Measurements from ENCODE around the gene LMCD1. TPM values are rescaled to one million over a fixed set of nuclear protein-coding genes. Genes with fewer than 3 reads are reported as not detected.
"Not testable (repeated sequence)": the region's sequence is repeated elsewhere in the genome, so short reads cannot be mapped to it uniquely, and the experiment has no call there.

The LMCD1 gene
- polyA plus RNA-seq, 1 experiment: 39.1 TPM

DNA sequence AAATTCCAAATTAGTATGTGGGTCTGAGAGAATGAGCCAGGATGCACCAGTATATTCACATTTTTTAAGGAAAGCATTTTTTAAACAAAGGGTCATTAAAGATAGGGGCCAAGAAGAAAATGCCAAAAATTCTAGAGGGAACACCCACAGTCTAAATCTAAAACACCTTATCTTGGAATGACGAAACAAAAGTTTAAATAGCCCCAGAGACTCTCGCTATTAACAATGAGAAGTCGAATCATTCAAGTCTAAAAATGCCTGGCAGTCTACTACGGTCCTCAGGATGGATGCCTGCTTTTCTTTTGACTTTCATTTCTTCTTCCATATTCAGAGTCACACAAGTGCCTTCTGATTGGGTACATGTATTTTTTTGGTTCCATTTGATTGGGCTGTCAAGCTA, 76.7 kb downstream of the LMCD1 start:
- Histone ChIP-seq H3K27me3 (ENCODE audit: control insufficient read depth, insufficient read depth, low read length) (no peaks in the 10 kb centered on the region), H3K4me3 (ENCODE audit: low read depth, low read length) (no peak overlapping the region), H3K9me3 (ENCODE audit: control insufficient read depth, insufficient read depth, low read length) (no peaks in the 10 kb centered on the region), H3K27ac (ENCODE audit: low read depth, low read length) (no peak overlapping the region)
- POLR2A ChIA-PET: interaction anchor here (0.9 to 2.7 kb wide), 5 partner anchors 18 to 94 kb away, joined by 3 to 23 read pairs (median 16); partner anchors contain the start of gene LMCD1
- CTCF ChIA-PET: interaction anchor here (1.0 to 4.9 kb wide), 2 partner anchors 135 to 254 kb away, joined by 6 to 29 read pairs; no protein-coding TSS in a partner anchor
- TF ChIP-seq, protein P1, sequence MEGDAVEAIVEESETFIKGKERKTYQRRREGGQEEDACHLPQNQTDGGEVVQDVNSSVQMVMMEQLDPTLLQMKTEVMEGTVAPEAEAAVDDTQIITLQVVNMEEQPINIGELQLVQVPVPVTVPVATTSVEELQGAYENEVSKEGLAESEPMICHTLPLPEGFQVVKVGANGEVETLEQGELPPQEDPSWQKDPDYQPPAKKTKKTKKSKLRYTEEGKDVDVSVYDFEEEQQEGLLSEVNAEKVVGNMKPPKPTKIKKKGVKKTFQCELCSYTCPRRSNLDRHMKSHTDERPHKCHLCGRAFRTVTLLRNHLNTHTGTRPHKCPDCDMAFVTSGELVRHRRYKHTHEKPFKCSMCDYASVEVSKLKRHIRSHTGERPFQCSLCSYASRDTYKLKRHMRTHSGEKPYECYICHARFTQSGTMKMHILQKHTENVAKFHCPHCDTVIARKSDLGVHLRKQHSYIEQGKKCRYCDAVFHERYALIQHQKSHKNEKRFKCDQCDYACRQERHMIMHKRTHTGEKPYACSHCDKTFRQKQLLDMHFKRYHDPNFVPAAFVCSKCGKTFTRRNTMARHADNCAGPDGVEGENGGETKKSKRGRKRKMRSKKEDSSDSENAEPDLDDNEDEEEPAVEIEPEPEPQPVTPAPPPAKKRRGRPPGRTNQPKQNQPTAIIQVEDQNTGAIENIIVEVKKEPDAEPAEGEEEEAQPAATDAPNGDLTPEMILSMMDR (IDR thresholded peaks at IDR 0.05; ENCODE audit: low read depth, low read length): no peak
- DNase-seq (ENCODE audit: low read depth, low spot score): no peak

DNA sequence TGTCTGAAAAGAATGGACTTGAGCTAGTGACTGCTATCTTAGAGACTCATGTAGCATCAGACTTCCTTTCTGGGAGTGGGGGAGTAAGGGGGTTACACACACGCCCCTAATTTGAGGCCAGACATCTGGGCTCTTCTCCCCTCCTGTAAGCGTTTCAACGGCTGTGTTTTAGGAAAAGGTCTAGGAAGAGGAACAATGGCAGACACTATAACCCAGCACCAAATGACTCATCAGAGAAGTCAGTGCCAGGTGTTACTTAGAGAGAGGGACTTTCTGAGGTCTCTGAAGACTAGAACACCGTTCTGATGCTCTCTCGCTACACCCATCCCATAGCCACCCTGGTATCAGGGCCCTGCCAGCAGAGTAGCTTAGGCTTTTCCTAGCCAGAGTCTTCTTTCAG, 77.5 kb downstream of the LMCD1 start:
- no peak for DNase-seq (ENCODE audit: low read depth, low spot score)
- ChIA-PET CTCF (interaction anchor here (1.9 kb wide), 1 partner anchor 43 kb away, joined by 6 read pairs; no protein-coding TSS in a partner anchor), POLR2A (interaction anchor here (0.6 kb wide), 1 partner anchor 133 kb away, joined by 3 read pairs; no protein-coding TSS in a partner anchor)
- TF ChIP-seq, protein P1 (IDR thresholded peaks at IDR 0.05; ENCODE audit: low read depth, low read length): no peak
- no peak overlapping the region for H3K4me3 ChIP-seq (ENCODE audit: low read depth, low read length)
- no peak overlapping the region for H3K27ac ChIP-seq (ENCODE audit: low read depth, low read length)
- H3K27me3 ChIP-seq (ENCODE audit: control insufficient read depth, insufficient read depth, low read length): no peaks in the 10 kb centered on the region
- H3K9me3 ChIP-seq (ENCODE audit: control insufficient read depth, insufficient read depth, low read length): no peaks in the 10 kb centered on the region

- no peaks in the 10 kb centered on the region for H3K27me3 ChIP-seq (ENCODE audit: control insufficient read depth, insufficient read depth, low read length)
- TF ChIP-seq, protein P1 (IDR thresholded peaks at IDR 0.05; ENCODE audit: low read depth, low read length): no peak
- H3K27ac ChIP-seq (ENCODE audit: low read depth, low read length): no peak overlapping the region
- ChIA-PET CTCF (interaction anchor here (0.6 to 1.9 kb wide), 2 partner anchors 18 to 42 kb away, joined by 3 to 6 read pairs; no protein-coding TSS in a partner anchor), POLR2A (no interaction called here)
- no peaks in the 10 kb centered on the region for H3K9me3 ChIP-seq (ENCODE audit: control insufficient read depth, insufficient read depth, low read length)
- no peak for DNase-seq (ENCODE audit: low read depth, low spot score)
- no peak overlapping the region for H3K4me3 ChIP-seq (ENCODE audit: low read depth, low read length)
These were observed 78.3 kb downstream of the LMCD1 start for GRCh38 chr3:8579943-8580342.

GRCh38 chr3:8580434-8580833, 78.8 kb downstream of the LMCD1 start:
- H3K4me3 ChIP-seq (ENCODE audit: low read depth, low read length); H3K27ac ChIP-seq (ENCODE audit: low read depth, low read length); H3K27me3 ChIP-seq (ENCODE audit: control insufficient read depth, insufficient read depth, low read length); POLR2A ChIA-PET; H3K9me3 ChIP-seq (ENCODE audit: control insufficient read depth, insufficient read depth, low read length); DNase-seq (ENCODE audit: low read depth, low spot score): not testable (repeated sequence)
- CTCF ChIA-PET: interaction anchor here (0.6 to 1.9 kb wide), 2 partner anchors 17 to 42 kb away, joined by 3 to 6 read pairs; no protein-coding TSS in a partner anchor

GRCh38 chr3:8581373-8581772, 79.8 kb downstream of the LMCD1 start:
- ChIA-PET CTCF (interaction anchor here (0.7 to 1.0 kb wide), 2 partner anchors 8 to 26 kb away, joined by 3 read pairs; no protein-coding TSS in a partner anchor), POLR2A (no interaction called here)
- no peak for DNase-seq (ENCODE audit: low read depth, low spot score)
- H3K27me3 ChIP-seq (ENCODE audit: control insufficient read depth, insufficient read depth, low read length): no peaks in the 10 kb centered on the region
- TF ChIP-seq, protein P1 (IDR thresholded peaks at IDR 0.05; ENCODE audit: low read depth, low read length): no peak
- H3K27ac ChIP-seq (ENCODE audit: low read depth, low read length): no peak overlapping the region
- H3K9me3 ChIP-seq (ENCODE audit: control insufficient read depth, insufficient read depth, low read length): no peaks in the 10 kb centered on the region
- H3K4me3 ChIP-seq (ENCODE audit: low read depth, low read length): no peak overlapping the region
